HS-5 (cell line): ENCODE measurements around the gene MTHFD2.
"Not testable (repeated sequence)": the region's sequence is repeated elsewhere in the genome, so short reads cannot be mapped to it uniquely, and the experiment has no call there.

Source experiments
- DNase-seq: peaks from one replicate; pipeline ENCODE4 v3.0.0-alpha.2; 2012; ENCODE audit warnings: low read depth

MTHFD2 gene

DNA sequence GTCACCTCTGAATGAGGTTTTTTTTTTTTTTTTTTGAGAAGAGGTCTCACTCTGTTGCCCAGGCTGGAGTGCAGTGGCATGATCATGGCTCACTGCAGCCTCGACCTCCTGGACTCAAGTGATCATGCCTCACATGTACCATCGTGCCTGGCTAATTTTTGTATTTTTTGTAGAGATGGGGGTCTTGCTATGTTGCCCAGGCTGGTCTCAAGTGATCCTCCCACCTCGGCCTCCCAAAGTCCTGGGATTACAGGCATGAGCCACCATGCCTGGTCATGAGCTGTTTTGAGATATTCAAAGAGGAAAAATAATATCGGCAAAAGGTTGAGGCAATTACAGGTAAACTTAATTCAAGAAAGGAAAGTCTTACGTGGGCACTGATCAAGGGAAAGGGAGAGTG is 31.4 kb downstream of the MTHFD2 start:
- DNase-seq, result not testable (repeated sequence)

DNA sequence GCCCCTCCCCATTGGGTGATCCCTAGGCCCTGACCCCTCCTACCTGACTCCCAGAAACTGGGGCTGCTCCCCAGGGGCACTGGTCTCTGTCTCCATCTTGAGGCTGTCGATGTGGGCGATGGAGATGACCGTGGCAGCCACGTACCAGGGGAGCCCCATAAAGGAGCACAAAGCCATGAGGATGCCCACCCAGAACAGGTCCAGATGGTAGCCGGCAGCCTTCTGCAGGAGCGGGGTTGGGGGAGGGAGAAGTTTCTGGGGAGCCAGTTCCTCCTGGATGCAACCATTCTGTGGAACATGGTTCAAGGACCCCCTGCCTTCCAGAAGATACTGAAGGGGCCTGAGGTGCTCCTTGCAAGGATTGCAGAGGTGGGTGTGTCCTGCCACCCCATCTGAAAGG is 34.0 kb downstream of the MTHFD2 start:
- no peak for DNase-seq

DNA sequence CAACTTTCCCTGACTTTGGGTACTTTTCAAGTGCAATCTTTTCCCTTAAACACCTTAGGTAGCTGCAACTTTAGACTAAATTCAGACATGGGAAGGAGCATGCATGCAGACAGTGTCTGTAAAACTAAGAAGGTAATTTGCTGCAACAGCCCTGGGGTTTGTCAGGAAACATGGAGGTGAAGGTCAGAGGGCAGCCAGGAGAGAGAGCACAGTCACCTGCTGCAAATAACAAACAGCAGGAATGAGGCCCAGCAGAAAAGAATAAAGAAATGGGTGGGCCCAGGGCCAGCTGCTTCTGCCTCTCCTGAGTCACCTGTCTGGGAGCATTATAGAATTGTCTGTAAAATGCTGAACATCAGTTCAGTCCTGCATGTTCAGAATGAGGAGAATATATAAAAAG is 35.2 kb downstream of the MTHFD2 start:
- no peak for DNase-seq

DNA sequence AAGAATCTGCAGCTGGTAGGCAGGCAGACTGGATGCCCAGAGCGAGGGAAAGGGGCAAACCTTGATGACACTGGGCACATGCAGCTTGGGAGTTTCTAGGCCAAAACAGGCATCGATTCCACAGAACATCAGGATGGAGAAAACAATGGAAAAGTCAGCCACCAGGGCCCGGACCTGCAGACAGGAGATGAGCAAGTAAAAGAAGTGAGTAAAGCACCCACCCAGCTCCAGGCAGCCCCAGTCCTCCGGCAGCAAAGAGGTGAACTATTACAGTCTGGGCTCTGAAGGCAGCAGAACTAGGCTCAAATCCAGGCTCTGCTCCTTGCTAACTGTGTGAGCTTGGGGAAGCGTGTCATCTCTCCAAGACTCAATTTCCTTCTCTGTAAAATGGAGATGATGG is 36.6 kb downstream of the MTHFD2 start:
- no peak for DNase-seq

DNA sequence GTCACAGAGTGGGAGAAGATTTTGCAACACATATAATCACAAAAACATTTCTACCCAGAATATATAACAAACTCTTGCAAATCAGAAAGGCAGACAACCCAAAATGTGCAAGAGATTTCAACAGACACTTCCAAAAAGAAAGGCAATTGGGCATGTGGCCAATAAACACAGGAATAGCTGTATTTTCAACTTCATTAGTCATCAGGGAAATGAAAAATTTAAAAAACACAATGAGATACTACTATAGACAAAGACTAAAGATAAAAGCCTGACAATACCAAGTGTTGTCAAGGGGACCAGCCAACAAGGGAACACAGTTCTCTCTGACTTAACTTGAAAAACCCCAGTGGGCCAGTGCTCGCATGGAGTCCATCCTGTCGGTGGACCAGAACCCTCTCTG is 40.5 kb downstream of the MTHFD2 start:
- DNase-seq, result no peak

DNA sequence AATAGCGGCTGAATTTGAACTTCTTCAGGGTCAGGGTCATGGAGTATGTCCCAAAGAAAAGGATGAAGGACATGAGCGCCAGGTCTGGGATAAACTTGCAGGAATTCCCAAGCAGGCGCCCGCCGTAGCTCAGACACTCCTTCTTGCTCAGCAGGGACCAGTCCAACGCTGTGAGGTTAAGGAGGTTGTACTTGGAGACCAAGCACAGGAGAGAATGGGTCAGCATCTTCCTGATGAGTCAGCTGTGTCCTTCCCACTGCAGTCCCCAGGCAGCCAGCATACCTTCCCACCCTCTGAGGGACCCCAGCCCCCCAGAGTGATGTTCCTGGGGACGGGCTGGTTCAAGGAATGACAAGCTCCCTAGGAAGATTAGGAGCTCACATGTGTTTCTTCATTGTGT is 40.9 kb downstream of the MTHFD2 start:
- DNase-seq, result no peak

DNA sequence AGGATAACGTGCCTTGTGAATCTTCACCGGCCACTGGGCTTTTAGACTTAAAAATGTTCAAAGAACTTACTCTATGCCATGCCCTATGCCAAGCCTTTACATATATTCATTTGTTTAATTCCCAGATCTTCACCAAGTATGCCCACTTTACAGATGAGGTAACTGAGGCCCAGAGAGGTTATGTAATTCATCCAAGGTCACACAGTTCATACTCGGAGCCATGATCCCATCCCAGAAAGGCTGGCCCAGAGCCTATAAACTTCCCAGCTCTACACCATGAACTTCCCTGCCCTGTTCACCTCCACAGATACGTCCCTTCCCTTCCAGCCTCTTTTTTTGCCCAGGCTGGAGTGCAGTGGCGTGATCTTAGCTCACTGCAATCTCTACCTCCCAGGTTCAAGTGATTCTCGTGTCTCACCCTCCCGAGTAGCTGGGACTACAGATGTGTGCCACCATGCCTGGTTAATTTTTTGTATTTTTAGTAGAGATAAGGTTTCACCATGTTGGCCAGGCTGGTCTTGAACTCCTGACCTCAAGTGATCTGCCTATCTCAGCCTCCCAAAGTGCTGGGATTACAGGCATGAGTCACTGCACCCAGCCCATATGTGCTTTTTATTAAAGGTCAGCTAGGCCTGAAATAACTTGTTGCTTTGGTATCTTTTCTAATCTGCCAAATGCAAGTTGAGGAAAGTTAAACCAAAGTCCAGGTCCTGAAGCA is 44.1 kb downstream of the MTHFD2 start:
- no peak for DNase-seq

DNA sequence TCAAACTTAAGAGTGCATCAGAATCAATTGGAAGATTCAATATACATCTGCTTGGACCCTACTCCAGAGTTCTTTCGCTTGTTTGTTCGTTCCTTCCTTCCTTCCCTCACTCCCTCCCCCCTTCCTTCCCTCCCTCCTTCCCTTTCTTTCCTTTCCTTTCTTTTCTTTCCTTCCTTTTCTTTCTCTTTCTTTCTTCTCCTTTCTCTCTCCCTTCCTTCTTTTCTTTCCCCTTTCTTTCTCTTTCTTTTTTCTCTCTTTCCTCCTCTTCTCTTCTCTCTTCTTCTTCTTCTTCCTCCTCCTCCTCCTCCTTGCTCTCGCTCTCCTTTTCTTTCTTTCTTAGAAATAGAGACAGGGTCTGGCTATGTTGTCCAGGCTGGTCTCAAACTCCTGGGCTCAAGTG is 45.9 kb downstream of the MTHFD2 start:
- no peak for DNase-seq

DNA sequence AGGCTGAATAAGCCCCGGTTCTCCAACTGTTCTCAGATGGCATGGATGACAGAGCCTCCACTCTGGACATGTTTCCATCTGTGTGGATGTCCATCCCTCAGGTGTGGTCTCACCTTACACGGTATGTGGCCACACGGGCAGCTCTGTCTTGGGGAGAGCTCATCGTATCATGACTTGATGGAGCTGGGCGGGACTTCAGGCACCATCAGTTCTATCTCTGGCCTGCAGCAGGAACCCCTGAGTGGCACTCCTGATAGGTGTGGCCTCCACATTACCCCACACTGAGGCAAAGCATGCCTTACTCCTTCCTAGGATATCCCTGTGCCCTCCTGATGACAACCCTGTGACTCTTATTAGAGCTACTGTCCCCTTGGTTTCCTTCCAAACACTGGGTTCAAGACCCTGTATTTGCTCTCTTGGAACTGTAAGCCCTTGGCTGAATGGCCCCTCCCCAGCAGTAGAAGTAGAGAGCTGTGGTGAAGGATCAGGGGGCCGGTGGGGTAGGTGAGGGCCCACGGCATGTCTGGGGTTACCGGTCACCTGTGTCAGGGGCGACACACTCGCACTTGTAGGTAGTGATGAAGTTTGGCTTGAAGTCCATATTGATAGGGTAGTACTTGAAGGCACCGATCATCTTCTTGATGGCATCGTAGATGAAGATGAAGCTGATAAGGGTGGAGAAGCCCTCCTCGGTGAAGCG is 48.2 kb downstream of the MTHFD2 start:
- no peak for DNase-seq

DNA sequence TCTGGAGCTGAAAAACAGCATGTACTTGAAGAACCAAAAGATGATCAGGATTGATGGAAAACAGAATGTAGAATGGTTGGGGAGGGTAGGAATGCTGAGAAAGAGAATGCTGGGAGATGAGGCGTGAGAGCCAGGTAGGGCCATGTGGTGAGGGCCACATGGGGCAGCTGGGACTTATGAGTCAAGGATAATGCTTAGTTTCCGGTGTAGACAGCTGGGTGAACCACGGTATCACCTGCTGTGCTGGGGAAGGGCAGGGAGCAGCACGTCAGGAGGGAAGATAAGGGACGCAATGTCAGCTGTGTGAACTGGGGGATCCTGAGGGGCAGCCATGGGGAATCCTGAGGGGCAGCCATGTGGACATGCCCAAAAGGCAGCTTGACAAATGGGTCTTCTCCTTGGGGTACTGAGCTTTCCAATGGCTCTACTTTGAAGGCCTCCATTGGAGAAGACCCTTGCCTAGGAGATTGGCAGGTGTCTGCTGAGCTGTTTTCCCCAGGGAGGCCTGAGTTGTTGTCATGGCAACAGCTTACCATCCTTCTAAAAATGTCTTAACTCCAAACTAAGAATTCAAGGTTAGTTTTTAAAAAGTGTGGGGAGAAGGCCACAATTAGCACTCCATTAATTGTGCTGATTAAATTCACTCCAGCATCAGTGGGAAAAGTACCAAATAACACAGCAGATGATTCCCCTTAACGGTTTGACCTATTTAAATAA is 51.1 kb downstream of the MTHFD2 start:
- DNase-seq, result no peak

DNA sequence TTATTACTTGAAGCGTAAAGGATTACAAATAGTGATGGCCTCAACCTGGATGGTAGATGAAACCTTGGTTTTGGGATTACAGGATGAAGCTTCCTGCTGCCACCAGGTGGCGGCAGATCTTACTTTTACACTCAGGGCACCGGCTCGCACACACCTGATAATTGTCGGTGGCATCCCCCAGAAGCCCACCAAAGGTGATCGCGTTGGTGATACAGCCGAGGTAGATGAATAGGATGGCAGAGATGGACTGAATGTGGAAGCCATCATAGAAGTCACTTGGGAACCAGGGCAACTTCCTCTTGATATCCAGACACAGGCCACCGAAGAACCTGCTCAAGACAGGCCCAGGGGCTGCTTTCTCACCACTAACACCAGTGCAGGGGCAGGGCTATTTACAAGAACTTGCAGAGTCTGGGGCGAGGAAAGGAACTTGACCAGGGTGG is 51.8 kb downstream of the MTHFD2 start:
- DNase-seq, result peak; percentile 15

DNA sequence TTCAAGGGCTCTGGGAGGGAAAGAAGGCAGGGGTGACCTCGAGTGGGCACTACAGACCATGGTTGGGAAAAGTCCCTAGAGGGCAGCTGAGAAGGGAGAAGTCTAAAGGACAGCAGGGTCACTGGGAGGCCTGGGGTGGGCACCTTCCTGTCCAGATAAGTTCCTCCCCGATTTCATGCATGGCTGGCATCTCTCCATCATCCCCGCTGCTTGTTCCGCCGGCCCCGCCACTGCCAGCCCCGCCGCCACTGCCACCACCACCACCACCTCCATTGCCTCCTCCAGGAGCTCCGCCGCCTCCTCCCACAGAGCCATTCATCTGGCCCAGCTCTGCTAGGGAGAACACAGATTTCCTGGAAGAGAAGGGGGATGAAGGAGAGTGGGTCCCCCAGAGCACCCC is 53.6 kb downstream of the MTHFD2 start:
- DNase-seq, result no peak

DNA sequence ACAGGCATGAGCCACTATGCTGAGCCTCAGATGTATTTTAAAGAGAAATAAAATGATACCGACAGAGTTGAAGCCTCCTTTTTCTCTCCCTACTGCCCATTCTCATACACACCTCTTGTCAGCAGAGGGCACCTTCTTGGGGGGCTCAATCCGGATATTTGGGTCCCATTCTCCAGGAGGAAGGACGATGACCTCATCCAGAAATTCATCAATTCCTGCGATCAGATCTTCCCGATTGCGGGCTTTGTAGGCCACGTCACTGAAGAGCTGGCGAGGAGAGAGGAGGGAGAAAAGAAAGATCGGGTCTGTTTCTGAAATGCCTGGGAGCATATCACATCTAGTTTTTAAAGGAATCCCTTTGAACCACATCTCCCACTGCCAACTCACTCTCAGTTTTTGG is 54.4 kb downstream of the MTHFD2 start:
- DNase-seq, result no peak

DNA sequence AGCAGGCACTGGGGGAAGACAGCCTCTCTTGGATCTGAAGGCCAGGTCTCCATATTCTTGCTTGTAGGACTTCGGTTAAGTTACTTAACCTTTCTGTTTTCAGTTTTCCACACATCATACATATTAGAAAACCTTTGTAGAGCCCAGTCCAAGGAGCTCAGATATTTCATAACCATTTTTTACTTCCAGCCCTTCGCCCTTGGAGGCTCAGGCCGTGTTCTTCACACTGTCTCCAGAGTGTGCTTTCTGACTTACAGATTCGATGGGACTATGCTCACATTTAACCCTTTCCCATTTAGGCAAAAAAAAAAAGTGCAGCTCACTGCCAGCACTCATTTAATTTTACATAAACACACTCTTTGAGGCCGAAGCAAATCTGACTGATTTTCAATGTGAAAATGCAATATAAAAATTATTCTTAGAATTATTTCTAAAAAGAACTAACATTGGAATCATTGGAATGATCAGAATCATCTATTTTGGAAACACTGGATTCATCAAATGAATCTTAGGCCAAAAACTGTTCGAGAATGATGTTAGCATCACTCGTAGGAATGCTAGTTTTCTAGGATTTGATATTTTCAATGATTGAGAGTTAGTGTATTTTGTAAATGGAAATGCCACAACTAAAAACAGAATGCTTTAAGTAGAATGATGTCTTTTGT is 55.0 kb downstream of the MTHFD2 start:
- no peak for DNase-seq

DNA sequence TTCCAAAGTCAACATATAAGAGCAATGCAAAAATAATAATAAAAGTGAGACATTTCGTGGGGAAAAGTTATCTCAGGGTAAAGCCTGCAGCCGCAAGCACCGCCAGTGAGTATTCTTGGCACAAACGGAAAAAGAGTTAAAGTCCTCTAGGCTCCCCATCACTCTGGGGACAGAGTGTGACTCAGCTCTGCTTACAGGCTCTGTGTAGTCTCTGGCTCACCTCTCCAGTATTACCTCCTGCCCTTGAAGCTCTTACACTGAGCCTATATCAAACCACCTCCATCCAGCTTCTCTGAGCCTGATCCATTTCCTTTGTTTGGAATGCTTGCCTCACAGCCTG is 55.5 kb downstream of the MTHFD2 start:
- no peak for DNase-seq

DNA sequence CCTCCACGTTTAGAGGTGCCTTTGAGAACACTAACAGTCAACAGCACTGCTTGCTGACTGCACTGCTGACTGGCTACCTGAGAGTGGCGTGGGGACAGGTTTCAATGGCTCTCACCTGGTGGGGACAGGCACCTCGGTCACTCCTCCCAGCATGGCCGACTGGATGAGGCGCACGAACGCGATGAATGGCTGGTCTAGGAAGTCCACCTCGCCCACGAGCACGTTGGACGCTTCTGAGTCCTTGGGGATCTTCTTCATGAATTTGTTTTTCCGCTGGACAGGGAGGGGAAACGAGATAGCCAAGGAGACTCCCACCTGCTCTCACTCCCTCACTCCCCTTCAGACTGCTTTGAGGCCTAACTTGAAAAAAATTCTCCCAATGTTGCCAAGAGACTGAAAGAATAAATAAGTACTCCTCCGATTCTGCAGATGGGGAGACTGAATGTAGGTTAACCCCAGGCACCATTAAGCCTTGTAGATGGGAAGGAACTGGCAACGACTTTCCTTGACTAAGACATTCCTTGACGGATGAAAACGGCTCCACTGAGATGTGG is 57.3 kb downstream of the MTHFD2 start:
- no peak for DNase-seq

DNA sequence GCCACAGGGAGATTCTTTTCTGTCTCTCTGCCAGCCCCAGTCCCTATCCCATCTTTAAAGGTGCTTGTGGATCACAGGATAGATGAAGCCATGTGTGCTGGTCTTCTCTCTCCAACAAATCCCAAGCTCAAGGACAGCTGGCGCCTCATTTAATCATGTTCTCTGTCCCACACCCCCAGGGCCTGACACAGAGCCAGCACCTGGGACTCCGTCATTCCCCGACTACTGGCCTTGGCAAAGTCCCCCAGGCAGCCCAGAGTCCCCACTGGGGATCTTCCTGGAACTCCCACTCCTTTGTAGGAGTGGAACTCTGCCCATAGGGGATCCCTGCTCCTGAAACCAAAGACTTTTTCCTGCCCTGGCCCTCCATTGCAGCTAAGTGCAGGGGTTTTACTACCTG is 60.8 kb downstream of the MTHFD2 start:
- no peak for DNase-seq

DNA sequence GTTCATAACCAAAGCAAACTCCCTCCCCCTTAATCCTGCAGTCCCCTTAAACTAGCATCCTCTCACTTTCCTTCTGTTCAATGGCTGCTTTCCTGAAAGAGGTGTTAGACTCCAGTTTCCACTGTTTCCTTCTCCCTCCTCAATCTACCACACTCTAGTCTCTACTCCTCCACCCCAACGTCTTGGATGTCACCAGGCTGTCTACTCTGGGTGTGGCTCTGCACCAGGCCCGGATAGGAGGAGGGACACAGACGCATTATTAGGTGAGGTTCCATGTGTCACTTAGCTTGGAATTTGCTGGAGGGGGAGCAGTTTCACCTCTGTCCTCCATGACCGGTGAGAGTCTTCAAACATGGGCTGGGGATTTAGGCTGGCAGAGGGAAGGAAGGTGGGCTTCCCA is 61.3 kb downstream of the MTHFD2 start:
- no peak for DNase-seq

DNA sequence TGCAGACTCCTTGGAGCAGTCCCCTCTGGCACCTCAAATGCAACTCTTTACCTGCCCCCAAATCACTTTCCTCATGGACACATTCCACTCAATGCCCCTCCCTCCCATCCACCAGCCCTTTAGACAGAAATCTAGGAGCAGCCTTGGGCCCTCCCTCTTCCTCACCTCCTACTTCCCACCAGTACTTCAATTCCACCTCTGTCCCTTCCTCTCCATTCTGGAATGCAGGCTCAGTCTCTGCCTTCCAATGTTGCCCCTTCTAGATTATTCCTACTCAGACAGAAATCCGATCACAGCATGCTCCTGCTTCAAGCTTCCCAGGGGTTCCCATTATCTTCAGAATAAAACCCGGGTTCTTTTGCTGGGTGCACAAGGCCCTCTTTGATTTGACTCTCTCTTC is 62.1 kb downstream of the MTHFD2 start:
- DNase-seq, result no peak

DNA sequence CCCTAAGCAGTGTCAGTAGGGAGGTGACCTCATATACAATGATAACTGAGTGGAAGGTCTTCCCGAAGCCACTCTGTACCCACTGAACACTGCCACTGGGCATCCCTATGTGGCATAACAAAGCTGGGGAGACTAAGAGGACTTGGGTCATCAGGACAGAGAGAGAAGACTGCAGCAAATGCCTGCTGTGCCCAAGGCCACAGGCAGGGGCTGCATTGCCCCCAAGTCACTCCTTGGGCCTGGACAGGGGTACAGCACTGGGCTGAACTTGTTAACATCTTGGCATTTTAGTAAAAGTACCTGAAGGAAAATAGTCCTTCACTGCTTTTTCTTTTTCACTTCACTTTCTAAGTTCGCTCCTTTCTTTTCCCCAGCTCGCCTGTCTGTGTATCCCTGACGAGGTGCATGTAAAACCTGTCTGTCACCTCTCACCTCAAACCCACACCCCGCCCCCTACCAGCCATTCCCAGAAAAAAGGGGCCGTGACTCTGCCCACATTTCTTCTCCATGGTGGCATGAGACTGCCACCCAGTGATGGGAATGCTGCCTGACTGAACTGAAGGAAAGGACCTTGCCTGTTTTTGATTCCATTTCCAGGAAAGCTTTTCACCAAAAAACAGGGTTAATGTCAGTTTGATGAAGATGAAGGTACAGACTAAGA is 62.9 kb downstream of the MTHFD2 start:
- no peak for DNase-seq

DNA sequence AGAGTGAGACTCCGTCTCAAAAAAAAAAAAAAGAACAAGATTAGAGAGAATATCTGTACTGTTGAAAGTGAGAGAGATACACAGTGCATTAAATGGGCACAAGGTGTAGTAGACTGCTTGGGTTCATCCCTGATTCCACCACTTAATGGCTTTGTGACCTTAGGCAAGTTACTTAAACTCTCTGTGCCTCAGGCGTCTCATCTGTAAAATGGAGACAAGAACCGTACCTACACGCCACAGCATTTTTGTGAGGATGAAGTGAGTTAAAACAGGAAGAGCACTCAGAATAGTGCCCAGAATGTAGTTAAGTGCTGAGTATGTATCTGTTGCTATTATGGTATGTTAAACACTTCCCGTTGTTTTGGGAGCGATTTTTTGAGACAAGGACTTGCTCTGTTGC is 64.3 kb downstream of the MTHFD2 start:
- DNase-seq, result no peak

DNA sequence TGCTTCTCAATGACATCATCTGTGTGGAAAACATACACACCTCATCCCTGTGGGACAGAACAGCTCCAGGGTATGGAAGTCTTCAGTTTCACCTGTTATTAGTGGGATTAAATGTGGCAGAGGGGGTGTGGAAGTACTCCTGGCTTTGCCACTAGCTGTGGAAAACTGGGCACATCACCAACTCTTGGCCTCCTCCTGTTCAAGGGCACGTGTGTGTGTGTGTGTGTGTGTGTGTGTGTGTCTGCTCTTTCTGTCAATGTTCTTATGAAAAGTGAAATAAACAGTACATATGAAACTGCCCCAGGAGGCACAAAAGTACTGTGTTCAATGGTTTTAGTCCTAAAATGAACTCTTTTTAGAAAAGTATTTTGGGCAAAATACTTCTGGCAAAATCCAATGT is 65.9 kb downstream of the MTHFD2 start:
- no peak for DNase-seq
